ENCODE results near the gene NCKAP5L. TPM values are rescaled to one million over a fixed set of nuclear protein-coding genes. Genes with fewer than 3 reads are reported as not detected.

Gene NCKAP5L
- total RNA-seq, 1 experiment from 2014 or later, result 20.9 TPM

GRCh38 chr12:49871263-49871561, 43.0 kb upstream of the NCKAP5L start:
- Histone ChIP-seq H3K36me3 (ENCODE audit: low read depth) (no peaks in the 10 kb centered on the region), H3K79me2 (ENCODE audit: low read depth) (no peaks in the 10 kb centered on the region), H2AFZ (no peak overlapping the region), H3K9me3 (ENCODE audit: insufficient read depth, low read depth) (no peaks in the 10 kb centered on the region), H3K4me2 (no peak overlapping the region), H3K9me2 (ENCODE audit: insufficient read depth) (no peaks in the 10 kb centered on the region), H3K27ac (no peak overlapping the region), H3F3A (ENCODE audit: insufficient read depth, low read depth) (peaks cover 8% of the 10 kb centered on the region; the same call in 1 of the 2 replicates), H3K4me3 (no peak overlapping the region), H4K20me1 (ENCODE audit: insufficient read depth) (no peaks in the 10 kb centered on the region), H3K4me1 (replicated peaks; ENCODE audit: insufficient read depth) (peaks cover 30% of the 10 kb centered on the region), H3K27me3 (ENCODE audit: insufficient read depth, low read depth) (no peaks in the 10 kb centered on the region)
- ChIA-PET CTCF (no interaction called here), POLR2A (ENCODE audit: unreplicated experiment) (no interaction called here)
- no peak for DNase-seq
- intact Hi-C loops (cut with micrococcal nuclease; ENCODE audit: unreplicated experiment), result no loop called here
- TF ChIP-seq CTCF (conservative IDR thresholded peaks at IDR 0.05) (no peak), EZH2 (IDR thresholded peaks at IDR 0.05; ENCODE audit: low read depth) (no peak)
- BruUV-seq (replicated peaks), result no TSS peak

- CTCF ChIA-PET, result no interaction called here
- Histone ChIP-seq H3F3A (ENCODE audit: insufficient read depth, low read depth) (peaks cover 8% of the 10 kb centered on the region; the same call in 1 of the 2 replicates), H3K36me3 (ENCODE audit: low read depth) (no peaks in the 10 kb centered on the region), H3K79me2 (ENCODE audit: low read depth) (no peaks in the 10 kb centered on the region), H2AFZ (no peak overlapping the region), H3K4me3 (no peak overlapping the region), H3K27ac (no peak overlapping the region), H4K20me1 (ENCODE audit: insufficient read depth) (no peaks in the 10 kb centered on the region), H3K9me2 (ENCODE audit: insufficient read depth) (no peaks in the 10 kb centered on the region), H3K9me3 (ENCODE audit: insufficient read depth, low read depth) (no peaks in the 10 kb centered on the region), H3K4me2 (no peak overlapping the region), H3K27me3 (ENCODE audit: insufficient read depth, low read depth) (no peaks in the 10 kb centered on the region), H3K4me1 (replicated peaks; ENCODE audit: insufficient read depth) (peaks cover 30% of the 10 kb centered on the region)
- intact Hi-C loops (cut with micrococcal nuclease; ENCODE audit: unreplicated experiment), result no loop called here
- POLR2A ChIA-PET (ENCODE audit: unreplicated experiment), result no interaction called here
- no TSS peak for BruUV-seq (replicated peaks)
- TF ChIP-seq CTCF (conservative IDR thresholded peaks at IDR 0.05), result no peak
- no peak for TF ChIP-seq EZH2 (IDR thresholded peaks at IDR 0.05; ENCODE audit: low read depth)
- no peak for DNase-seq
Measured at GRCh38 chr12:49870501-49871262, 42.5 kb upstream of the NCKAP5L start.

- Histone ChIP-seq H3K36me3 (ENCODE audit: low read depth) (no peaks in the 10 kb centered on the region), H3K27me3 (ENCODE audit: insufficient read depth, low read depth) (no peaks in the 10 kb centered on the region), H3K4me1 (replicated peaks; ENCODE audit: insufficient read depth) (peaks cover 30% of the 10 kb centered on the region), H3K27ac (no peak overlapping the region), H3F3A (ENCODE audit: insufficient read depth, low read depth) (peaks cover 8% of the 10 kb centered on the region; the same call in 1 of the 2 replicates), H3K4me2 (no peak overlapping the region), H3K79me2 (ENCODE audit: low read depth) (no peaks in the 10 kb centered on the region), H3K9me3 (ENCODE audit: insufficient read depth, low read depth) (no peaks in the 10 kb centered on the region), H2AFZ (no peak overlapping the region), H3K4me3 (no peak overlapping the region), H3K9me2 (ENCODE audit: insufficient read depth) (no peaks in the 10 kb centered on the region), H4K20me1 (ENCODE audit: insufficient read depth) (no peaks in the 10 kb centered on the region)
- DNase-seq, result no peak
- intact Hi-C loops (cut with micrococcal nuclease; ENCODE audit: unreplicated experiment), result loop anchor here (1.0 to 5.0 kb wide), 4 partner anchors 37 to 297 kb away; partner anchors contain the start of gene CERS5
- ChIA-PET CTCF (interaction anchor here (1.0 to 1.6 kb wide), 3 partner anchors 76 to 98 kb away, joined by 4 to 6 read pairs (median 4); no protein-coding TSS in a partner anchor), POLR2A (ENCODE audit: unreplicated experiment) (interaction anchor here (0.6 to 1.2 kb wide), 2 partner anchors 22 to 41 kb away, joined by 5 to 6 read pairs; partner anchors contain the start of gene NCKAP5L)
- BruUV-seq (replicated peaks), result no TSS peak
- TF ChIP-seq EZH2 (IDR thresholded peaks at IDR 0.05; ENCODE audit: low read depth) (no peak), CTCF (conservative IDR thresholded peaks at IDR 0.05) (no peak)
Measured at GRCh38 chr12:49869816-49870500, 41.7 kb upstream of the NCKAP5L start.
